Liver (tissue), 9 donors: Measurements from ENCODE around the gene OR1F1. TPM values are rescaled to one million over a fixed set of nuclear protein-coding genes. Genes with fewer than 3 reads are reported as not detected.
A peak's percentile ranks its signal among the peaks of the same experiment; 100 is the strongest.

Experiments
- DNase-seq: peaks from one replicate; pipeline ENCODE4 v3.0.0-alpha.2; 2017; ENCODE audit warnings: low spot score
- H3K27ac ChIP-seq, 2 donors: one replicate each; pipeline ENCODE4 v1.7.0; 2013; ENCODE audit warnings: inconsistent platforms in 2 of 2, low read length in 2 of 2, control low read depth in 1 of 2, low read depth in 1 of 2, mild to moderate bottlenecking in 1 of 2
- H3K27me3 ChIP-seq, 4 donors: one replicate each; pipeline versions ENCODE4 v1.6.1 to v1.7.0; 2013; ENCODE audit warnings: low read length in 3 of 4, inconsistent platforms in 1 of 4, mild to moderate bottlenecking in 1 of 4, moderate library complexity in 1 of 4; ENCODE audit not compliant: control insufficient read depth in 4 of 4, insufficient read depth in 4 of 4
- H3K36me3 ChIP-seq, 4 donors: one replicate each; pipeline versions ENCODE4 v1.6.1 to v1.7.0; 2013; ENCODE audit warnings: low read length in 3 of 4, mild to moderate bottlenecking in 3 of 4, low read depth in 1 of 4, moderate library complexity in 1 of 4; ENCODE audit not compliant: control insufficient read depth in 4 of 4, insufficient read depth in 3 of 4
- H3K4me1 ChIP-seq, 4 donors: one replicate each; pipeline versions ENCODE4 v1.6.1 to v1.7.0; 2013; ENCODE audit warnings: low read length in 3 of 4, mild to moderate bottlenecking in 3 of 4, moderate library complexity in 1 of 4; ENCODE audit not compliant: control insufficient read depth in 4 of 4, insufficient read depth in 4 of 4
- H3K4me3 ChIP-seq, 3 donors: one replicate each; pipeline versions ENCODE4 v1.6.1 to v1.7.0; 2013; ENCODE audit warnings: low read length in 3 of 3, control low read depth in 1 of 3, low read depth in 1 of 3, mild to moderate bottlenecking in 1 of 3
- H3K9ac ChIP-seq, 2 donors: one replicate each; pipeline ENCODE4 v1.7.0; 2013; ENCODE audit warnings: low read length in 2 of 2, mild to moderate bottlenecking in 2 of 2, moderate library complexity in 2 of 2, control low read depth in 1 of 2, low read depth in 1 of 2
- H3K9me3 ChIP-seq, 4 donors: one replicate each; pipeline versions ENCODE4 v1.6.1 to v1.7.0; 2013; ENCODE audit warnings: low read length in 3 of 4; ENCODE audit not compliant: control insufficient read depth in 4 of 4
- ATF3 ChIP-seq: IDR thresholded peaks from 2 replicates; pipeline ENCODE4 v1.6.1; 2016; ENCODE audit warnings: antibody characterized with exemption
- HNF4A ChIP-seq, 2 donors: conservative IDR thresholded peaks; 2 replicates each; pipeline ENCODE4 v1.6.1; 2016; ENCODE audit warnings: antibody characterized with exemption in 2 of 2, mild to moderate bottlenecking in 2 of 2
- RAD21 ChIP-seq, 2 donors: IDR thresholded peaks; 2 replicates each; pipeline ENCODE4 v1.6.1; 2016; ENCODE audit warnings: antibody characterized with exemption in 2 of 2, mild to moderate bottlenecking in 2 of 2
- RXRA ChIP-seq, 2 donors: IDR thresholded peaks; 2 replicates each; pipeline ENCODE4 v1.6.1; 2017 to 2018; ENCODE audit warnings: antibody characterized with exemption in 2 of 2, mild to moderate bottlenecking in 1 of 2
- TAF1 ChIP-seq: conservative IDR thresholded peaks from 2 replicates; pipeline ENCODE4 v1.6.1; 2016; ENCODE audit warnings: antibody characterized with exemption, mild to moderate bottlenecking
- WGBS: extraction: QIAGEN DNeasy Blood & Tissue Kit; methylation state at CpG from one replicate; pipeline ENCODE4 v1.1.7; 2013; 5-methylcytosine and 5-hydroxymethylcytosine counted together
- polyA plus RNA-seq, 2 donors: library from polyadenylated mRNA; stranded (reverse) in 1 of 2; unstranded in 1 of 2; fragments of 200-250 nt in 1 of 2; fragments of >200 nt in 1 of 2; fragmentation: Nextera tagmentation in 1 of 2; extraction: Ambion mirVana in 1 of 2; gene quantifications; one replicate each; pipeline versions ENCODE4 v1.2.1 to v1.2.3, GENCODE V29; 2013 to 2015
- total RNA-seq, 2 donors: library from RNA; depleted of rRNA; stranded (reverse); fragments of >200 nt; gene quantifications; one replicate each; pipeline ENCODE4 v1.2.3, GENCODE V29; 2014
- TF ChIP-seq, protein P1 (sequence below): IDR thresholded peaks from 2 replicates; pipeline ENCODE4 v1.6.1; 2016; ENCODE audit warnings: antibody characterized with exemption
- TF ChIP-seq, protein P2 (sequence below): IDR thresholded peaks from 2 replicates; pipeline ENCODE4 v1.6.1; 2016; ENCODE audit warnings: antibody characterized with exemption
- TF ChIP-seq, protein P3 (sequence below): fragments of 150-350 bp; IDR thresholded peaks from 2 replicates; pipeline ENCODE4 v1.5.1; 2017; ENCODE audit warnings: improper control_type of control experiment, low read depth, low read length; ENCODE audit not compliant: missing input control
- TF ChIP-seq, protein P4 (sequence below): IDR thresholded peaks from 2 replicates; pipeline ENCODE4 v1.6.1; 2016; ENCODE audit warnings: antibody characterized with exemption, mild to moderate bottlenecking
- donor health status: healthy.
- donor health status: healthy.
- donor health status: healthy.
- donor health status: healthy.
- donor health status: healthy.

OR1F1 gene
- total and polyA plus RNA-seq, 4 donors: not detected

DNA sequence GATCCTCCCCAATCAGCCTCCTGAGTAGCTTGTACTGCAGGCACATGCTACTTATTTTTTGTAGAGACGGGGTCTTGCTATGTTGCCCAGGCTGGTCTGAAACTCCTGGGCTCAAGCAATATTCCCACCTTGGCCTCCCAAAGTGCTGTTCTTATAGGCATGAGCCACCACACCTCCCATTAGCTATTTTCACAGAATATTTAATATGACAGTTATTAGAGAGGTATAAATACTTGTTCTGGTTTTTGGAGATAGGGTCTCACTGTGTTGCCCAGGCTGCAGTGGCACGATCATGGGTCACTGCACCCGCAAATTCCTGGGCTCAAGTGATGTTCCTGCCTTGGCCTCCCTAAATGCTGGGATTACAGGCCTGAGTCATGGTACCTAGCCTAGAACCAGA lies 32.0 kb upstream of the OR1F1 start:
- no peaks in the 10 kb centered on the region for H3K36me3 ChIP-seq
- TF ChIP-seq, protein P1, sequence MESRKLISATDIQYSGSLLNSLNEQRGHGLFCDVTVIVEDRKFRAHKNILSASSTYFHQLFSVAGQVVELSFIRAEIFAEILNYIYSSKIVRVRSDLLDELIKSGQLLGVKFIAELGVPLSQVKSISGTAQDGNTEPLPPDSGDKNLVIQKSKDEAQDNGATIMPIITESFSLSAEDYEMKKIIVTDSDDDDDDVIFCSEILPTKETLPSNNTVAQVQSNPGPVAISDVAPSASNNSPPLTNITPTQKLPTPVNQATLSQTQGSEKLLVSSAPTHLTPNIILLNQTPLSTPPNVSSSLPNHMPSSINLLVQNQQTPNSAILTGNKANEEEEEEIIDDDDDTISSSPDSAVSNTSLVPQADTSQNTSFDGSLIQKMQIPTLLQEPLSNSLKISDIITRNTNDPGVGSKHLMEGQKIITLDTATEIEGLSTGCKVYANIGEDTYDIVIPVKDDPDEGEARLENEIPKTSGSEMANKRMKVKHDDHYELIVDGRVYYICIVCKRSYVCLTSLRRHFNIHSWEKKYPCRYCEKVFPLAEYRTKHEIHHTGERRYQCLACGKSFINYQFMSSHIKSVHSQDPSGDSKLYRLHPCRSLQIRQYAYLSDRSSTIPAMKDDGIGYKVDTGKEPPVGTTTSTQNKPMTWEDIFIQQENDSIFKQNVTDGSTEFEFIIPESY: no peak
- TF ChIP-seq, protein P2, sequence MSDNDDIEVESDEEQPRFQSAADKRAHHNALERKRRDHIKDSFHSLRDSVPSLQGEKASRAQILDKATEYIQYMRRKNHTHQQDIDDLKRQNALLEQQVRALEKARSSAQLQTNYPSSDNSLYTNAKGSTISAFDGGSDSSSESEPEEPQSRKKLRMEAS: no peak
- TF ChIP-seq, protein P3, sequence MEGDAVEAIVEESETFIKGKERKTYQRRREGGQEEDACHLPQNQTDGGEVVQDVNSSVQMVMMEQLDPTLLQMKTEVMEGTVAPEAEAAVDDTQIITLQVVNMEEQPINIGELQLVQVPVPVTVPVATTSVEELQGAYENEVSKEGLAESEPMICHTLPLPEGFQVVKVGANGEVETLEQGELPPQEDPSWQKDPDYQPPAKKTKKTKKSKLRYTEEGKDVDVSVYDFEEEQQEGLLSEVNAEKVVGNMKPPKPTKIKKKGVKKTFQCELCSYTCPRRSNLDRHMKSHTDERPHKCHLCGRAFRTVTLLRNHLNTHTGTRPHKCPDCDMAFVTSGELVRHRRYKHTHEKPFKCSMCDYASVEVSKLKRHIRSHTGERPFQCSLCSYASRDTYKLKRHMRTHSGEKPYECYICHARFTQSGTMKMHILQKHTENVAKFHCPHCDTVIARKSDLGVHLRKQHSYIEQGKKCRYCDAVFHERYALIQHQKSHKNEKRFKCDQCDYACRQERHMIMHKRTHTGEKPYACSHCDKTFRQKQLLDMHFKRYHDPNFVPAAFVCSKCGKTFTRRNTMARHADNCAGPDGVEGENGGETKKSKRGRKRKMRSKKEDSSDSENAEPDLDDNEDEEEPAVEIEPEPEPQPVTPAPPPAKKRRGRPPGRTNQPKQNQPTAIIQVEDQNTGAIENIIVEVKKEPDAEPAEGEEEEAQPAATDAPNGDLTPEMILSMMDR: no peak
- TF ChIP-seq RAD21 (IDR thresholded peaks at IDR 0.05) (no peak), HNF4A (conservative IDR thresholded peaks at IDR 0.05) (no peak), RXRA (IDR thresholded peaks at IDR 0.05) (no peak)
- TF ChIP-seq, protein P4, sequence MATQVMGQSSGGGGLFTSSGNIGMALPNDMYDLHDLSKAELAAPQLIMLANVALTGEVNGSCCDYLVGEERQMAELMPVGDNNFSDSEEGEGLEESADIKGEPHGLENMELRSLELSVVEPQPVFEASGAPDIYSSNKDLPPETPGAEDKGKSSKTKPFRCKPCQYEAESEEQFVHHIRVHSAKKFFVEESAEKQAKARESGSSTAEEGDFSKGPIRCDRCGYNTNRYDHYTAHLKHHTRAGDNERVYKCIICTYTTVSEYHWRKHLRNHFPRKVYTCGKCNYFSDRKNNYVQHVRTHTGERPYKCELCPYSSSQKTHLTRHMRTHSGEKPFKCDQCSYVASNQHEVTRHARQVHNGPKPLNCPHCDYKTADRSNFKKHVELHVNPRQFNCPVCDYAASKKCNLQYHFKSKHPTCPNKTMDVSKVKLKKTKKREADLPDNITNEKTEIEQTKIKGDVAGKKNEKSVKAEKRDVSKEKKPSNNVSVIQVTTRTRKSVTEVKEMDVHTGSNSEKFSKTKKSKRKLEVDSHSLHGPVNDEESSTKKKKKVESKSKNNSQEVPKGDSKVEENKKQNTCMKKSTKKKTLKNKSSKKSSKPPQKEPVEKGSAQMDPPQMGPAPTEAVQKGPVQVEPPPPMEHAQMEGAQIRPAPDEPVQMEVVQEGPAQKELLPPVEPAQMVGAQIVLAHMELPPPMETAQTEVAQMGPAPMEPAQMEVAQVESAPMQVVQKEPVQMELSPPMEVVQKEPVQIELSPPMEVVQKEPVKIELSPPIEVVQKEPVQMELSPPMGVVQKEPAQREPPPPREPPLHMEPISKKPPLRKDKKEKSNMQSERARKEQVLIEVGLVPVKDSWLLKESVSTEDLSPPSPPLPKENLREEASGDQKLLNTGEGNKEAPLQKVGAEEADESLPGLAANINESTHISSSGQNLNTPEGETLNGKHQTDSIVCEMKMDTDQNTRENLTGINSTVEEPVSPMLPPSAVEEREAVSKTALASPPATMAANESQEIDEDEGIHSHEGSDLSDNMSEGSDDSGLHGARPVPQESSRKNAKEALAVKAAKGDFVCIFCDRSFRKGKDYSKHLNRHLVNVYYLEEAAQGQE: no peak
- H3K9ac ChIP-seq: no peak overlapping the region
- peaks cover 7 to 26% (median 10%) of the 10 kb centered on the region in 4 donors for H3K4me1 ChIP-seq
- no peaks in the 10 kb centered on the region for H3K27me3 ChIP-seq
- DNase-seq: no peak
- H3K4me3 ChIP-seq: no peak overlapping the region
- H3K27ac ChIP-seq: no peak overlapping the region
- no peaks in the 10 kb centered on the region for H3K9me3 ChIP-seq
- 99% methylated on average over 3 of the region's 3 CpGs for WGBS

DNA sequence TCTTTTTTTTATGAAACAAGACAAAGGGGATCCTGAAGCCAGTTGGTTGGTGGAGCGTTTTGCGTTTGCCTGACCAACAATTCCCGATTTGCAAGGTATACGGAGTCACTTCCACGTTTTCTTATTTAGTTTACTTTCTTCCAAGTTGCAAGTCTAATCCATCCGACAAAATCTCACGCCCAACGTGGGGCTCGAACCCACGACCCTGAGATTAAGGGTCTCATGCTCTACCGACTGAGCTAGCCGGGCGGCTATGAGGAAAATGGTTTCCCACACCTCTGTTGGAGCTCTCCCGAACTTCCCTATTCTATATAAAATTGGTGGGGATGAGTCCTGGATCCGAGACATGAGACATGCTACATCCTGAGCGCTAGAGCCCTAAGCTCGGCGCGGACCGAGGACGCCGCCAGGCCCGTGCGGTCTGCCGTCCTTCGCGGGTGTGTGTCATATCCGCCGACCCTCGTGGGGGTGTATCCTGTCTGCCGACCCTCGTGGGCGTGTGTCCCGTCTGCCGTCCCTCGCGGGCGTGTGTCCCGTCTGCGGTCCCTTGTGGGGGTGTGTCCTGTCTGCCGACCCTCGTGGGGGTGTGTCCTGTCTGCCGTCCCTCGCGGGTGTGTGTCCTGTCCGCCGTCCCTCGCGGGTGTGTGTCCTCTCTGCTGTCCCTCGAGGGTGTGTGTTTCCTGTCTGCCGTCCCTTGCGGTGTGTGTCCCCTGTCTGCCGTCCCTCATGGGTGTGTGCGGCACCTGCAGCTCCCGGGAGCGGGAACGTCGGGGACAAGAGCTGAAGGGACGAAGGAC lies 30.6 kb upstream of the OR1F1 start:
- peak overlapping the region; percentile 76 to 77 for H3K27ac ChIP-seq
- DNase-seq: peak; percentile 74
- H3K36me3 ChIP-seq: no peaks in the 10 kb centered on the region
- H3K27me3 ChIP-seq: no peaks in the 10 kb centered on the region
- peak overlapping the region; percentile 49 to 98 (median 82) for H3K4me3 ChIP-seq
- 11% methylated on average over 59 of the region's 59 CpGs for WGBS
- H3K9me3 ChIP-seq: no peaks in the 10 kb centered on the region
- peaks cover 3 to 18% (median 10%) of the 10 kb centered on the region in 4 donors for H3K4me1 ChIP-seq
- H3K9ac ChIP-seq: peak overlapping the region; percentile 10 to 48
- TF ChIP-seq ATF3 (peak; percentile 99), TAF1 (no peak)
- TF ChIP-seq, protein P2: peak; percentile 18
